ENCODE data around the gene PPP1CC.

DNA sequence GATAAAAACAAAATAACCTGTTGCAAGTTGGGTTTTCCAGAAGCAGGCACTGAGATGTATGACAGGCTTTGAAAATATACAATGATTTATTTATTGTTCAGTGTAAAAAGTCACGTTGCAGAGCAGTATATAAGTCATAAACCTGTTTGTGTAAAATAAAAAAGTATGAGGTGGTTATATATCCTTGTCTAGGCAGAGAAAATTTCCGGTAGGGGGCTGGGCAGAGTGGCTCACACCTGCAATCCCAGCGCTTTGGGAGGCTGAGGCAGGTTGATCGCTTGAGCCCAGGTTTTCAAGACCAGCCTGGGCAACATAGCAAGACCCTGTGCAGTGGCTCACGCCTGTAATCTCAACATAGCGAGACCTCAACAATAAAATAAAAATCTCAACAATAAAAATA lies 16.2 kb upstream of the PPP1CC start:
- TF ChIP-seq CTCF (IDR thresholded peaks at IDR 0.05) (no peak), POLR2A (IDR thresholded peaks at IDR 0.05) (no peak)
